ENCODE measurements around the gene ATP8A1. TPM values are rescaled to one million over a fixed set of nuclear protein-coding genes. Genes with fewer than 3 reads are reported as not detected.

ATP8A1 gene
- total and polyA plus RNA-seq, 10 donors, result 14.4 to 87.0 (median 42.1) TPM

- 79 to 89% (median 86%) methylated on average over 6 of the region's 6 CpGs for WGBS, 5 donors
- intact Hi-C loops (cut with DNase I; ENCODE audit: low total_unique reads), result no loop called here
- DNase-seq, result no peak
Measured at GRCh38 chr4:42501624-42502401, 155.1 kb downstream of the ATP8A1 start.

GRCh38 chr4:42498040-42498439 is 158.9 kb downstream of the ATP8A1 start:
- Histone ChIP-seq H3K27ac (no peak overlapping the region), H3K36me3 (peaks cover 0 to 86% (median 10%) of the 10 kb centered on the region in 6 donors), H3K27me3 (replicated peaks in 1 of 7) (no peaks in the 10 kb centered on the region), H3K9me3 (no peaks in the 10 kb centered on the region), H3K4me1 (no peaks in the 10 kb centered on the region), H3K4me3 (no peak overlapping the region)
- WGBS, 5 donors, result 92 to 100% (median 97%) methylated on average over 2 of the region's 2 CpGs
- intact Hi-C loops (cut with DNase I; ENCODE audit: low total_unique reads), result no loop called here
- no peak for DNase-seq
- no peak for TF ChIP-seq CTCF (IDR thresholded peaks at IDR 0.05 in 8 of 11, conservative IDR thresholded peaks at IDR 0.05 in 3 of 11)
- no peak for TF ChIP-seq POLR2AphosphoS5 (IDR thresholded peaks at IDR 0.05)
- no peak for TF ChIP-seq POLR2A (IDR thresholded peaks at IDR 0.05)

More at GRCh38 chr4:42501624-42502401, 155.1 kb downstream of the ATP8A1 start:
- H3K4me3 ChIP-seq, result no peak overlapping the region
- no peaks in the 10 kb centered on the region for H3K4me1 ChIP-seq
- H3K36me3 ChIP-seq, result peaks cover 0 to 97% (median 29%) of the 10 kb centered on the region in 6 donors
- H3K9me3 ChIP-seq, result no peaks in the 10 kb centered on the region
- TF ChIP-seq POLR2A (IDR thresholded peaks at IDR 0.05), result no peak
- TF ChIP-seq POLR2AphosphoS5 (IDR thresholded peaks at IDR 0.05), result no peak
- TF ChIP-seq CTCF (IDR thresholded peaks at IDR 0.05 in 8 of 11, conservative IDR thresholded peaks at IDR 0.05 in 3 of 11), result no peak
- H3K27ac ChIP-seq, result no peak overlapping the region
- H3K27me3 ChIP-seq (replicated peaks in 1 of 7), result no peaks in the 10 kb centered on the region

GRCh38 chr4:42497142-42497910 is 159.6 kb downstream of the ATP8A1 start:
- WGBS, 5 donors, result 92 to 95% (median 94%) methylated on average over 8 of the region's 8 CpGs
- peaks cover 0 to 86% (median 10%) of the 10 kb centered on the region in 6 donors for H3K36me3 ChIP-seq

More at GRCh38 chr4:42497142-42497910, 159.6 kb downstream of the ATP8A1 start:
- H3K4me1 ChIP-seq, result no peaks in the 10 kb centered on the region
- intact Hi-C loops (cut with DNase I; ENCODE audit: low total_unique reads), result no loop called here
- DNase-seq, result no peak
- H3K27me3 ChIP-seq (replicated peaks in 1 of 7), result no peaks in the 10 kb centered on the region
- H3K27ac ChIP-seq, result no peak overlapping the region
- H3K9me3 ChIP-seq, result no peaks in the 10 kb centered on the region
- H3K4me3 ChIP-seq, result no peak overlapping the region
- TF ChIP-seq POLR2AphosphoS5 (IDR thresholded peaks at IDR 0.05), result no peak
- no peak for TF ChIP-seq POLR2A (IDR thresholded peaks at IDR 0.05)
- TF ChIP-seq CTCF (IDR thresholded peaks at IDR 0.05 in 8 of 11, conservative IDR thresholded peaks at IDR 0.05 in 3 of 11), result no peak
